Spleen (tissue), 11 donors: ENCODE data around the gene AKAP13. TPM values are rescaled to one million over a fixed set of nuclear protein-coding genes. Genes with fewer than 3 reads are reported as not detected.
A peak's percentile ranks its signal among the peaks of the same experiment; 100 is the strongest.

Source experiments
- DNase-seq: peaks from one replicate; pipeline ENCODE4 v3.0.0-alpha.2; 2020
- H3K27ac ChIP-seq, 8 donors: fragments of 200-600 bp; sonication (generic) in 7 of 8; 1 replicate in 4 of 8; 2 replicates in 4 of 8; pipeline versions ENCODE4 v1.5.0 to v1.8.0; 2016 to 2021; ENCODE audit warnings: inconsistent platforms in 4 of 8, mild to moderate bottlenecking in 4 of 8, moderate library complexity in 1 of 8
- H3K27me3 ChIP-seq, 7 donors: fragments of 200-600 bp; sonication (generic) in 6 of 7; replicated peaks in 1 of 7; 1 replicate in 4 of 7; 2 replicates in 3 of 7; pipeline versions ENCODE4 v1.5.0 to v1.8.0; 2016 to 2021; ENCODE audit warnings: inconsistent platforms in 3 of 7, mild to moderate bottlenecking in 1 of 7
- H3K36me3 ChIP-seq, 6 donors: fragments of 200-600 bp; sonication (generic) in 5 of 6; 1 replicate in 4 of 6; 2 replicates in 2 of 6; pipeline versions ENCODE4 v1.5.0 to v1.8.0; 2016 to 2021; ENCODE audit warnings: inconsistent platforms in 2 of 6
- H3K4me1 ChIP-seq, 6 donors: fragments of 200-600 bp; sonication (generic) in 5 of 6; 1 replicate in 3 of 6; 2 replicates in 3 of 6; pipeline versions ENCODE4 v1.5.0 to v1.8.0; 2016 to 2021; ENCODE audit warnings: inconsistent platforms in 3 of 6
- H3K4me3 ChIP-seq, 8 donors: fragments of 200-600 bp; sonication (generic) in 7 of 8; 1 replicate in 4 of 8; 2 replicates in 4 of 8; pipeline versions ENCODE4 v1.5.0 to v1.8.0; 2016 to 2021; ENCODE audit warnings: inconsistent platforms in 4 of 8, mild to moderate bottlenecking in 4 of 8, moderate library complexity in 2 of 8
- H3K9me3 ChIP-seq, 8 donors: fragments of 200-600 bp; sonication (generic) in 7 of 8; 1 replicate in 4 of 8; 2 replicates in 4 of 8; pipeline versions ENCODE4 v1.5.0 to v1.8.0; 2016 to 2021; ENCODE audit warnings: inconsistent platforms in 4 of 8
- POLR2A ChIP-seq, 3 donors: fragments of 450-650 bp; IDR thresholded peaks; one replicate each; pipeline ENCODE4 v1.5.1; 2017; ENCODE audit warnings: antibody characterized with exemption in 3 of 3, mild to moderate bottlenecking in 1 of 3
- POLR2AphosphoS5 ChIP-seq, 3 donors: sonication (generic); formaldehyde crosslinking; IDR thresholded peaks; one replicate each; pipeline ENCODE4 v1.5.1; 2017; ENCODE audit warnings: antibody characterized with exemption in 3 of 3
- WGBS, 5 donors: extraction: QIAGEN DNeasy Blood & Tissue Kit in 3 of 5; methylation state at CpG; one replicate each; pipeline versions ENCODE4 v1.1.5 to v1.1.7; 2013 to 2018; 5-methylcytosine and 5-hydroxymethylcytosine counted together
- intact Hi-C: fragments of 100-400 bp; cut with DNase I; formaldehyde crosslinking; loops from one replicate; pipeline ENCODE4 v1.15.0; 2023; ENCODE audit warnings: low total_unique reads
- polyA plus RNA-seq, 3 donors: library from polyadenylated mRNA; stranded (reverse); fragments of 200-250 nt; gene quantifications; one replicate each; pipeline ENCODE4 v1.2.1, GENCODE V29; 2013
- total RNA-seq, 7 donors: library from RNA; depleted of rRNA in 3 of 7; stranded (reverse); fragments of >200 nt in 3 of 7; fragmentation: NEBNext Ultra II Directional in 4 of 7; extraction: Animal tissue kit (Norgen Biotek cat#: 25700) in 4 of 7; gene quantifications; one replicate each; pipeline versions ENCODE4 v1.1.0 to v1.2.1, GENCODE V29; 2016 to 2021
- TF ChIP-seq, protein P1 (sequence below), 11 experiments: fragments of 200-600 bp in 7 of 11; fragments of 450-650 bp in 4 of 11; sonication (generic) in 4 of 11; IDR thresholded peaks in 8 of 11; conservative IDR thresholded peaks in 3 of 11; 1 replicate in 7 of 11; 2 replicates in 4 of 11; pipeline versions ENCODE4 v1.4.0 to v1.8.0; 2016 to 2021; ENCODE audit warnings: antibody characterized with exemption in 11 of 11, inconsistent platforms in 4 of 11, mild to moderate bottlenecking in 1 of 11
- donor health status: healthy with polysubstance abuse.
- donor health status: DM: no; HTN: no; CAD: no; lungs with moderate emphysema.
- donor health status: DM: no; HTN: no; CAD: no.
- donor health status: Bipolar disorder and iron deficiency.
- donor health status: healthy.
- donor health status: DM: no; HTN: no; CAD: no.
- donor health status: DM: yes; HTN: yes; CAD: no.

Gene AKAP13
- total and polyA plus RNA-seq, 10 donors, result 35.4 to 413 (median 260) TPM

DNA sequence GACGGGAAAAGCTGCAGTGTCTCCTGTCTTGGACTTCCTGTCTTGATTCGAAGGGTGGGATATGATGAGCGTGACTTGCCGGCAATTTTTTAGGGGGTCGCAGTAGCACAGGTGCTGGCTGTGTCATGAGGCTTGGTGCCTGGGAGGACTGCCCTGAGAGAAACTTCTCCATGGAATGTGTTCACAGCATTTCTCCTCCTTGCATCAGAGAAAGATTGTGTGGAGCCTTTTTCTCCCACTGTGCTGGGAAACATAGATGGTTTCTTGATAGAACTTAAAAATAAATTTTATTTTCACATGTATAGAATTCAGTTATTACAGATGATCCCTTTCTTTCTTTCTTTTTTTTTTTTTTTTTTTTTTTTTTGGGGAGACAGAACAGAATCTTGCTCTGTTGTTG, 292.9 kb downstream of the AKAP13 start:
- Histone ChIP-seq H3K36me3 (peaks cover 0 to 100% (median 64%) of the 10 kb centered on the region in 6 donors), H3K4me1 (peaks cover 3 to 32% (median 12%) of the 10 kb centered on the region in 6 donors), H3K27ac (peak overlapping the region in 5 of 8 donors; percentile 9 to 47 (median 32)), H3K27me3 (no peaks in the 10 kb centered on the region), H3K9me3 (no peaks in the 10 kb centered on the region), H3K4me3 (no peak overlapping the region)
- WGBS, 5 donors, result 84 to 93% (median 86%) methylated on average over 5 of the region's 5 CpGs
- no peak for DNase-seq
- no peak for TF ChIP-seq POLR2AphosphoS5 (IDR thresholded peaks at IDR 0.05)
- TF ChIP-seq, protein P1, sequence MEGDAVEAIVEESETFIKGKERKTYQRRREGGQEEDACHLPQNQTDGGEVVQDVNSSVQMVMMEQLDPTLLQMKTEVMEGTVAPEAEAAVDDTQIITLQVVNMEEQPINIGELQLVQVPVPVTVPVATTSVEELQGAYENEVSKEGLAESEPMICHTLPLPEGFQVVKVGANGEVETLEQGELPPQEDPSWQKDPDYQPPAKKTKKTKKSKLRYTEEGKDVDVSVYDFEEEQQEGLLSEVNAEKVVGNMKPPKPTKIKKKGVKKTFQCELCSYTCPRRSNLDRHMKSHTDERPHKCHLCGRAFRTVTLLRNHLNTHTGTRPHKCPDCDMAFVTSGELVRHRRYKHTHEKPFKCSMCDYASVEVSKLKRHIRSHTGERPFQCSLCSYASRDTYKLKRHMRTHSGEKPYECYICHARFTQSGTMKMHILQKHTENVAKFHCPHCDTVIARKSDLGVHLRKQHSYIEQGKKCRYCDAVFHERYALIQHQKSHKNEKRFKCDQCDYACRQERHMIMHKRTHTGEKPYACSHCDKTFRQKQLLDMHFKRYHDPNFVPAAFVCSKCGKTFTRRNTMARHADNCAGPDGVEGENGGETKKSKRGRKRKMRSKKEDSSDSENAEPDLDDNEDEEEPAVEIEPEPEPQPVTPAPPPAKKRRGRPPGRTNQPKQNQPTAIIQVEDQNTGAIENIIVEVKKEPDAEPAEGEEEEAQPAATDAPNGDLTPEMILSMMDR (IDR thresholded peaks at IDR 0.05 in 8 of 11, conservative IDR thresholded peaks at IDR 0.05 in 3 of 11), result no peak
- TF ChIP-seq POLR2A (IDR thresholded peaks at IDR 0.05), result no peak
- intact Hi-C loops, result no loop called here

DNA sequence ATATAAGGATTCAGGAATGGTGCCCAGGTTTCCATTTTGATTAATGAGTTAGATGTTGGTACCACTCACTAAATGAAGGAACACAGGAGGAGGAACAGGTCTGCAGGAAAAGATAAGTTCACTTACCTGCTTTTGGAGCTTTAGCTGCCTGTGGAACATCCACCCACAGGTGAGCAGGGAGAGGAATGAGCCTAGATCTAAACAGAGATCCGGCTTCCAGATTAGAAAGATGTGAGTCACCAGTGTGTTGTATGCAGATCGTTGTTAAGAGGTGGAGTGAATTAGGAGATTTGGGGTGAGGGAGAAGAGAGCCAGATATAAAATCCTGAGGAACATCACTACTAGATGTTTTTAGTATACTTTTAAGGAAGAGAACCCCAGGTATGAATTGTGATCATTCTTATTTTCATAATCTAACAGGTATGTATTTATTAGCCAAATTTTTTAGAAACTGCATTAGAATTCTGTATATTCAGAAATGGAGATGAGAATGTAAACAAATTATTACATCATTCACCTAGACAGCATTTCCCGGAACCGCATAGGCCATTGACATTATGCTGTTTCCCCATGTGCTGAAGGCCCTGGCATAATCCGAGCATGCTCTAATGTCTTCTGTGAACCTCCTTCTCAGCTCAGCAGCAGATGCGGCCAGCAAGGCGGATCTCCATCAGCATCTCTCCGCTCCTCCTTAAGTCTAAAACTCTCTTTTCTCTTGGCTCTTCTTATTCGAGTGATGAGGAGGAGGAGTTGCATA, 296.1 kb downstream of the AKAP13 start:
- H3K27me3 ChIP-seq, result no peaks in the 10 kb centered on the region
- WGBS, 5 donors, result 92 to 95% (median 93%) methylated on average over 9 of the region's 9 CpGs
- no peak overlapping the region for H3K27ac ChIP-seq
- H3K4me1 ChIP-seq, result peaks cover 0 to 13% (median 4%) of the 10 kb centered on the region in 6 donors
- no peak overlapping the region for H3K4me3 ChIP-seq
- intact Hi-C loops, result no loop called here
- peaks cover 0 to 100% (median 53%) of the 10 kb centered on the region in 6 donors for H3K36me3 ChIP-seq
- H3K9me3 ChIP-seq, result no peaks in the 10 kb centered on the region
- TF ChIP-seq, protein P1 (IDR thresholded peaks at IDR 0.05 in 8 of 11, conservative IDR thresholded peaks at IDR 0.05 in 3 of 11), result no peak
- TF ChIP-seq POLR2A (IDR thresholded peaks at IDR 0.05) (no peak), POLR2AphosphoS5 (IDR thresholded peaks at IDR 0.05) (no peak)
- no peak for DNase-seq

DNA sequence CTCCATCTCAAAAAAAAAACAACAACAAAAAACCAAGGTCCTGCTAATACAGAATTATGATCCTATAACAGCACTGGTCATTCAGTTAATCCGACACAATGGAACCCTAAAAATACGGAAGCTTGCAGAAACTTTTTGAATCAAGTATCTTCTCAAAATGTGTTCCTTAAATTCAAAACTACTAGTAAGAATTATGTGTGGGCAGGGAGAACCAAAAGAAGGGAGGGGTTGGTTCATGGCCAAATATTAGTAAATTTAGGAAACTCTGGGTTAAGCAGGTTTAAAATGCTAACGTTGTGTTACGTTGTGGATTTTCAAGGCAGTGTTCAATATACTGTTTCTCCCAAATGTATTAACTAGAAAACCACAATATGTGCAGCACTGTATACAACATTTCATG, 298.8 kb downstream of the AKAP13 start:
- peaks cover 0 to 8% (median 0%) of the 10 kb centered on the region in 6 donors for H3K4me1 ChIP-seq
- peaks cover 0 to 100% (median 59%) of the 10 kb centered on the region in 6 donors for H3K36me3 ChIP-seq
- intact Hi-C loops, result no loop called here
- TF ChIP-seq POLR2AphosphoS5 (IDR thresholded peaks at IDR 0.05) (no peak), POLR2A (IDR thresholded peaks at IDR 0.05) (no peak)
- TF ChIP-seq, protein P1 (IDR thresholded peaks at IDR 0.05 in 8 of 11, conservative IDR thresholded peaks at IDR 0.05 in 3 of 11), result no peak
- H3K27me3 ChIP-seq, result no peaks in the 10 kb centered on the region
- H3K4me3 ChIP-seq, result no peak overlapping the region
- 83 to 93% (median 88%) methylated on average over 4 of the region's 4 CpGs for WGBS, 5 donors
- no peaks in the 10 kb centered on the region for H3K9me3 ChIP-seq
- no peak overlapping the region for H3K27ac ChIP-seq
- DNase-seq, result no peak

DNA sequence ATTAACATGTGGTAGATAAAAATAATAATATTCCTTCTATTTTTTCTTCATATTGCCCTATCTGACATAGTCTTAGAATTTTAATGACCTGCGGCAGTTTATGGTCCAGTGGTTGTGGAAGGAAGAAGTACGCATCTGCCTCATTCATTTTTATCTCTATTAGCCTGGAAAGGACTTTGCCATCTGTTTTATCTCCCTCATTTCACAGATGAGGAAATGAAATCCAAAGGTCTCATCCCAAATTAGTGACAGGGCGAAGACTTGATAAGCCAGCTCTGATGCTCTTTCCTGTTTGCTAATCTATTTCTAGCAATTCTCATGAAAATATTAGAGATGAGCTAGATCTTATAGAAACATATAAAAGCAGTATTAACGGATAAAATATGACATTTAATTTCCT, 301.0 kb downstream of the AKAP13 start:
- intact Hi-C loops, result no loop called here
- H3K4me3 ChIP-seq, result no peak overlapping the region
- peaks cover 0 to 12% (median 0%) of the 10 kb centered on the region in 6 donors for H3K4me1 ChIP-seq
- WGBS, 5 donors, result 77 to 85% (median 84%) methylated on average over 4 of the region's 4 CpGs
- H3K27me3 ChIP-seq, result no peaks in the 10 kb centered on the region
- H3K27ac ChIP-seq, result no peak overlapping the region
- no peaks in the 10 kb centered on the region for H3K9me3 ChIP-seq
- no peak for DNase-seq
- TF ChIP-seq POLR2AphosphoS5 (IDR thresholded peaks at IDR 0.05) (no peak), POLR2A (IDR thresholded peaks at IDR 0.05) (no peak)
- TF ChIP-seq, protein P1 (IDR thresholded peaks at IDR 0.05 in 8 of 11, conservative IDR thresholded peaks at IDR 0.05 in 3 of 11), result no peak
- H3K36me3 ChIP-seq, result peaks cover 0 to 100% (median 62%) of the 10 kb centered on the region in 6 donors
